Activated T-helper 1 cell treated with anti-CD3 and anti-CD28 coated beads, Interleukin-12 subunit alpha, Interleukin-12 subunit beta, Interleukin-2, Interleukin-4 antibody, amounts not matched to agents 30 ng/mL and 10 ng/mL and 1 ng/mL, durations not matched to agents 14 hours and 24 hours and 36 hours (primary cell): ENCODE measurements around the gene CWC22. TPM values are rescaled to one million over a fixed set of nuclear protein-coding genes. Genes with fewer than 3 reads are reported as not detected.
"Not testable (repeated sequence)": the region's sequence is repeated elsewhere in the genome, so short reads cannot be mapped to it uniquely, and the experiment has no call there.

Source experiments
- DNase-seq: peaks from one replicate; pipeline ENCODE4 v3.0.0; 2021; ENCODE audit warnings: low spot score
- H3K27ac Mint-ChIP-seq: one replicate; pipeline ENCODE4 v1.8.0; 2021; ENCODE audit warnings: mild to moderate bottlenecking, mixed read lengths
- H3K27me3 Mint-ChIP-seq: one replicate; pipeline ENCODE4 v1.8.0; 2022; ENCODE audit warnings: mild to moderate bottlenecking, moderate library complexity, mixed read lengths; ENCODE audit not compliant: insufficient read depth
- H3K36me3 Mint-ChIP-seq: one replicate; pipeline ENCODE4 v1.8.0; 2021; ENCODE audit warnings: low read depth, mixed read lengths
- H3K4me1 Mint-ChIP-seq: one replicate; pipeline ENCODE4 v1.8.0; 2021; ENCODE audit warnings: low read depth, mixed read lengths
- H3K4me3 Mint-ChIP-seq: one replicate; pipeline ENCODE4 v1.8.0; 2021; ENCODE audit warnings: mild to moderate bottlenecking, moderate library complexity, mixed read lengths
- H3K9me3 Mint-ChIP-seq: one replicate; pipeline ENCODE4 v1.8.0; 2021; ENCODE audit warnings: mixed read lengths
- intact Hi-C: fragments of 100-400 bp; cut with micrococcal nuclease; formaldehyde crosslinking; loops from one replicate; pipeline ENCODE4 v1.15.1; 2024
- total RNA-seq: library from RNA; stranded (reverse); gene quantifications from 2 replicates; pipeline ENCODE4 v1.2.3, GENCODE V29; 2022

Gene CWC22
- total RNA-seq, 1 donor from 2014 or later, result 29.6 TPM

DNA sequence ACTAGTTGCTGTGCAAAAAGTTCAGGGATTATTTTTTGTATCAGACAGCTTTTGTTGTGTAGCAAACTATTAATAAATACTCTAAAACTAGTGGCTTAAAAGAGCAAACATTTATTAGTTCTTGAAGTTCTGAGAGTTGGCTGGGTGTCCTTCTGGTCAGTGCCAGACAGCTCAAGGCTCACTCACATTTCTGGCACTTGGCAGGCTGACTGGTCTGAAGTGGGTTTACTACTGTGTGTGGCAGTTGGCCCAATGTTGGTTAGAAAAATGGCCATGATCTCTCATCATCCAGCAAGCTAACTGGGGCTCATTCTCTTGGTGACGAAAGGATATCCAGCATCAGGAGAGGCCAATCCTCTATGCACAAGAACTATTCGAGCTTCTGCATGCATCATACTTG is 74.3 kb downstream of the CWC22 start:
- no peaks in the 10 kb centered on the region for H3K27me3 Mint-ChIP-seq
- no peaks in the 10 kb centered on the region for H3K4me1 Mint-ChIP-seq
- peaks cover 7% of the 10 kb centered on the region for H3K9me3 Mint-ChIP-seq
- H3K27ac Mint-ChIP-seq, result no peak overlapping the region
- H3K36me3 Mint-ChIP-seq, result no peaks in the 10 kb centered on the region
- intact Hi-C loops, result no loop called here
- DNase-seq, result no peak
- H3K4me3 Mint-ChIP-seq, result no peak overlapping the region

DNA sequence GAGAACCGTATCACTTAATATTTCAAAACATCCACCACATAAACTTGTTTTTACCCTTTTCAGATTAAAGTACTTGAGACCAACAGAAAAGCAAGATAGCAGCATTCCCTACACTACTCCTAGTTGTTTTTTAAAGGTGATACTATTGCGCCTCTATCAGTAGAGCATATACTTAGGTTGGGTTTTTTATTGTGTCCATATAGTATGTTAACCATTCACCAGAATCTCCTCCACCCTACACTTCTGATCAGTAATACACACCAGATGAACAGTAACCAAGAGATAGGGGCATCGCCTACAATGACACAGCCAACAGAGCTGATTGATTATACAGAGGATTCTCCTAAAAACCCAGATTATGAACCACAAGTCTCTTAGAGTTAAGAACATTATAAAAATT is 75.6 kb downstream of the CWC22 start:
- no peak overlapping the region for H3K27ac Mint-ChIP-seq
- intact Hi-C loops, result no loop called here
- H3K36me3 Mint-ChIP-seq, result no peaks in the 10 kb centered on the region
- H3K4me3 Mint-ChIP-seq, result no peak overlapping the region
- H3K9me3 Mint-ChIP-seq, result peaks cover 15% of the 10 kb centered on the region
- no peaks in the 10 kb centered on the region for H3K27me3 Mint-ChIP-seq
- DNase-seq, result no peak
- no peaks in the 10 kb centered on the region for H3K4me1 Mint-ChIP-seq

GRCh38 chr2:179929997-179930396 is 77.1 kb downstream of the CWC22 start:
- DNase-seq, H3K36me3 Mint-ChIP-seq, H3K4me3 Mint-ChIP-seq, intact Hi-C loops, H3K27me3 Mint-ChIP-seq, H3K4me1 Mint-ChIP-seq, H3K27ac Mint-ChIP-seq: not testable (repeated sequence)
- peaks cover 15% of the 10 kb centered on the region for H3K9me3 Mint-ChIP-seq

DNA sequence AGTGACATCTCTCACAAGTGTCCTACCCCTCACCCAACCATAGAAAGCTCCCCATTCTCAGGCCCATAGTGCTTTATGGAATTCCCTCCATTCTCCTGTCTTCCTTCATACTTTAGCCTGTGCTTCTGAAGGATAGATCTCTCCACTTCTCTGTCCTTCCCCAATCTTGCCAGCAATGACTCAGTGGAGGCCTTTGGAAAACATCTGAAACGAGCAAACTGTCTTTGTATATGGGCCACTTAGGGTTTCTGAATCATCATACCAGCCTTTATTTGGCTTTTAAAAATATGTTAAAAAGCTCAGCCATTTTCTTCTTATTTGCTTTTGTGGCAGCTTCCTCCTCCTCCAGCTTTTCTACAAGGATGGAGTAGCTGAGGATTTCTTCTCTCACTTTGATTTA is 80.1 kb downstream of the CWC22 start:
- Mint-ChIP-seq H3K36me3 (no peaks in the 10 kb centered on the region), H3K9me3 (peaks cover 15% of the 10 kb centered on the region), H3K27me3 (no peaks in the 10 kb centered on the region), H3K4me3 (no peak overlapping the region), H3K27ac (no peak overlapping the region), H3K4me1 (no peaks in the 10 kb centered on the region)
- intact Hi-C loops, result no loop called here
- no peak for DNase-seq

- Mint-ChIP-seq H3K4me1 (no peaks in the 10 kb centered on the region), H3K36me3 (no peaks in the 10 kb centered on the region), H3K27me3 (no peaks in the 10 kb centered on the region), H3K4me3 (no peak overlapping the region), H3K9me3 (peaks cover 15% of the 10 kb centered on the region), H3K27ac (no peak overlapping the region)
- DNase-seq, result no peak
- intact Hi-C loops, result no loop called here
Observed at GRCh38 chr2:179925713-179926112, 81.4 kb downstream of the CWC22 start.

DNA sequence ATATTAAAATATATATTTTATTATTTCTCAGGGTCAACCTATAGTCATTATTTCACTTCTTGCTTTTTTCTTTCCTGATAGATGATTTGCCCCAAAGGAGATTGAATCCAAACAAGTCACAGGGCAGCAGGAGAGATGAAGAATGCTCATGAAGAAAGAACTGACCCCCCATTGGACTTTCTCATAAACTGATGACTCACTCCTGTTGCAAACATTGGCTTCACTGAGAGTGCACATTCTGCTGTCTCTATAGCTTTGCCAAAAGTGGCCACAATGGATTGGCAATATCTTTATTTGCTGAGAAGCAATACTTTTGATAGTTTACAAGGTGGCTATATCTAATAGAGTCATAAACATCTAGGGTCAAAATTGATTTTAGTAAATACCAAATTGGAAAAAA is 89.8 kb downstream of the CWC22 start:
- H3K4me3 Mint-ChIP-seq, result no peak overlapping the region
- no peaks in the 10 kb centered on the region for H3K4me1 Mint-ChIP-seq
- H3K27ac Mint-ChIP-seq, result no peak overlapping the region
- intact Hi-C loops, result no loop called here
- no peak for DNase-seq
- no peaks in the 10 kb centered on the region for H3K9me3 Mint-ChIP-seq
- H3K36me3 Mint-ChIP-seq, result no peaks in the 10 kb centered on the region
- peaks cover 2% of the 10 kb centered on the region for H3K27me3 Mint-ChIP-seq

GRCh38 chr2:179915395-179915992 is 91.6 kb downstream of the CWC22 start:
- intact Hi-C loops, result no loop called here
- no peak overlapping the region for H3K4me3 Mint-ChIP-seq
- H3K9me3 Mint-ChIP-seq, result no peaks in the 10 kb centered on the region
- no peak for DNase-seq
- H3K27ac Mint-ChIP-seq, result no peak overlapping the region
- peaks cover 2% of the 10 kb centered on the region for H3K27me3 Mint-ChIP-seq
- no peaks in the 10 kb centered on the region for H3K36me3 Mint-ChIP-seq
- H3K4me1 Mint-ChIP-seq, result no peaks in the 10 kb centered on the region

DNA sequence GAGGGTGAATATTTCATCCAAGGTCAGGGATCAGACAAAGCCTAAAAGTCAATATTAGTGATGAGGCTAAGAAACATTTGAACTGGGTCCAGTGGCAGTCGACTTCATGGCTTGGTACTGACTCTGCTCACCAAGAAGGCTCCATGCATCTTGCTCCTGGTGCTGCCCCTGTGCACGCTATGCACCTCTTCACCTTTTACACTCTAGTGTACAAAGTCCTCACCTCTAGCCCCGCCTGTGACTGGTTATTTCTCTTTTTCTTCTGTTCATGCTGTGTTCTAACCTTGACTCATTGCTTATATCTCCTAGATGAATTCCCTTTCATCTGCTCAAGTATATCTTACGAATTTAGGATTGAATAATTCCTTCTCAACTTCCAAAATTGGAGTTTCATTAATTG is 93.3 kb downstream of the CWC22 start:
- DNase-seq, result no peak
- no peaks in the 10 kb centered on the region for H3K4me1 Mint-ChIP-seq
- H3K36me3 Mint-ChIP-seq, result no peaks in the 10 kb centered on the region
- H3K4me3 Mint-ChIP-seq, result no peak overlapping the region
- H3K27me3 Mint-ChIP-seq, result peaks cover 2% of the 10 kb centered on the region
- no peaks in the 10 kb centered on the region for H3K9me3 Mint-ChIP-seq
- H3K27ac Mint-ChIP-seq, result no peak overlapping the region
- intact Hi-C loops, result no loop called here

DNA sequence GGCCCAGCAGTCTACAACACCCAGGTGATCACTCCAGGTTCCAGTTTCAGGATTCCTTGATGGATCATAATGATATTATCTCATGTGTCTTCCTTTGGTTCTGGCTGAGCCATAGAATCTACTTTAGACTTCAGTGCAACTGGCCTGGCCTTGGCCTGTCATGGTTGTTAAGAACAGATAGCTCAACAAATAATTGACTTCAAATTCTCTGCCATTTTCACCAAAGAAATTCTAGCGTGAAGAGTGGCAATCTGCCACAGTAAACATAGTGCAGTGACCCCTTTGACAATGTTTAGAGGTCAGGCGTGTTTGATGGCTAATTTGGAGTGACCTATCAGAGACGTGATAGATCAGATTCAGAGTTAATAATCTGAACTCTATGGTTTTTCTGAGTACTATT is 95.5 kb downstream of the CWC22 start:
- H3K4me1 Mint-ChIP-seq, result no peaks in the 10 kb centered on the region
- no peak overlapping the region for H3K4me3 Mint-ChIP-seq
- no peak overlapping the region for H3K27ac Mint-ChIP-seq
- no peaks in the 10 kb centered on the region for H3K36me3 Mint-ChIP-seq
- intact Hi-C loops, result no loop called here
- peaks cover 2% of the 10 kb centered on the region for H3K27me3 Mint-ChIP-seq
- no peak for DNase-seq
- H3K9me3 Mint-ChIP-seq, result no peaks in the 10 kb centered on the region

- intact Hi-C loops, result no loop called here
- Mint-ChIP-seq H3K9me3 (no peaks in the 10 kb centered on the region), H3K4me3 (no peak overlapping the region), H3K36me3 (no peaks in the 10 kb centered on the region), H3K4me1 (no peaks in the 10 kb centered on the region), H3K27ac (no peak overlapping the region), H3K27me3 (peaks cover 2% of the 10 kb centered on the region)
- DNase-seq, result no peak
Observed at GRCh38 chr2:179910735-179911113, 96.4 kb downstream of the CWC22 start.

GRCh38 chr2:179909845-179910734 is 97.0 kb downstream of the CWC22 start:
- Mint-ChIP-seq H3K4me3 (no peak overlapping the region), H3K27me3 (peaks cover 2% of the 10 kb centered on the region)
- intact Hi-C loops, result no loop called here

GRCh38 chr2:179900655-179901054 is 106.4 kb downstream of the CWC22 start:
- intact Hi-C loops, result no loop called here
- no peaks in the 10 kb centered on the region for H3K9me3 Mint-ChIP-seq
- H3K4me3 Mint-ChIP-seq, result no peak overlapping the region
- no peaks in the 10 kb centered on the region for H3K4me1 Mint-ChIP-seq
- H3K27ac Mint-ChIP-seq, result no peak overlapping the region
- H3K27me3 Mint-ChIP-seq, result no peaks in the 10 kb centered on the region
- H3K36me3 Mint-ChIP-seq, result no peaks in the 10 kb centered on the region
- no peak for DNase-seq

More at GRCh38 chr2:179909845-179910734, 97.0 kb downstream of the CWC22 start:
- Mint-ChIP-seq H3K27ac (no peak overlapping the region), H3K4me1 (no peaks in the 10 kb centered on the region), H3K9me3 (no peaks in the 10 kb centered on the region), H3K36me3 (no peaks in the 10 kb centered on the region)
- DNase-seq, result no peak

DNA sequence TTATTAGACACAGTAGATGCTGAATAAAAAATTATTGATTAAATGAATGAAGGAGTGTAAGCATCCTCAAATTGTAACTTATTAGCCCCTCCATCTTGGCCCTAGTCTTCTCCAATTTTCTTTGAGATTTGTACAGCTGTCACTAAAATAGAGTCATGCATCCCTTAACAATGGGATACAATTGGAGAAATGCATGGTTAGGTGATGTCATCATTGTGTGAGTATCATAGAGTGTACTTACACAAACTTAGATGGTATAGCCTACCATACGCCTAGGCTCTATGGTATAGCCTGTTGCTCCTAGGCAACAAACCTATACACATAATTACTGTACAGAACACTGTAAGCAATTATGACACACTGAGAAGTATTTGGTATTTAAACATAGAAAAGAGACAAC is 107.4 kb downstream of the CWC22 start:
- Mint-ChIP-seq H3K4me3 (no peak overlapping the region), H3K36me3 (no peaks in the 10 kb centered on the region), H3K27ac (no peak overlapping the region), H3K9me3 (no peaks in the 10 kb centered on the region), H3K27me3 (no peaks in the 10 kb centered on the region), H3K4me1 (no peaks in the 10 kb centered on the region)
- no peak for DNase-seq
- intact Hi-C loops, result loop anchor here (5.0 kb wide), 1 partner anchor 477 kb away; no protein-coding TSS in a partner anchor
